C1 segment of cervical spinal cord (tissue), 14 donors: ENCODE data around the gene LGI2.
A peak's percentile ranks its signal among the peaks of the same experiment; 100 is the strongest.

Experiments used
- DNase-seq, 14 donors: peaks; one replicate each; lab custom pipeline; 2025; lab: John Stamatoyannopoulos, UW

Gene LGI2

GRCh38 chr4:24995346-24995919, 35.3 kb downstream of the LGI2 start:
- no peak for DNase-seq

GRCh38 chr4:24993551-24994080, 37.1 kb downstream of the LGI2 start:
- no peak for DNase-seq

- no peak for DNase-seq
These were observed 37.8 kb downstream of the LGI2 start for GRCh38 chr4:24992968-24993367.

- DNase-seq = no peak
These were observed 39.7 kb downstream of the LGI2 start for GRCh38 chr4:24991015-24991414.

- no peak for DNase-seq
These were observed 41.4 kb downstream of the LGI2 start for GRCh38 chr4:24989327-24989726.

- no peak for DNase-seq
These were observed 42.0 kb downstream of the LGI2 start for GRCh38 chr4:24988776-24989175.

- DNase-seq = no peak
These were observed 45.9 kb downstream of the LGI2 start for GRCh38 chr4:24984602-24985532.

- DNase-seq = no peak
These were observed 50.0 kb downstream of the LGI2 start for GRCh38 chr4:24980740-24981139.

- peak in 10 of 14 donors; percentile 10 to 49 (median 28) for DNase-seq
These were observed 50.6 kb downstream of the LGI2 start for GRCh38 chr4:24980064-24980690.

GRCh38 chr4:24979554-24979953, 51.2 kb downstream of the LGI2 start:
- peak in 9 of 14 donors; percentile 8 to 39 (median 18) for DNase-seq

GRCh38 chr4:24978291-24979075, 52.3 kb downstream of the LGI2 start:
- no peak for DNase-seq

- DNase-seq = no peak
These were observed 55.2 kb downstream of the LGI2 start for GRCh38 chr4:24975510-24975909.

GRCh38 chr4:24973747-24974601, 56.8 kb downstream of the LGI2 start:
- DNase-seq = peak in 9 of 14 donors; percentile 10 to 54 (median 24)

- DNase-seq = no peak
These were observed 57.4 kb downstream of the LGI2 start for GRCh38 chr4:24973404-24973746.

- DNase-seq = no peak
These were observed 59.6 kb downstream of the LGI2 start for GRCh38 chr4:24971192-24971591.

- no peak for DNase-seq
These were observed 60.1 kb downstream of the LGI2 start for GRCh38 chr4:24970635-24971034.

GRCh38 chr4:24970191-24970590, 60.6 kb downstream of the LGI2 start:
- DNase-seq = no peak

GRCh38 chr4:24969486-24969885, 61.3 kb downstream of the LGI2 start:
- no peak for DNase-seq

- no peak for DNase-seq
These were observed 61.8 kb downstream of the LGI2 start for GRCh38 chr4:24968992-24969391.

GRCh38 chr4:24968278-24968677, 62.5 kb downstream of the LGI2 start:
- DNase-seq = no peak

GRCh38 chr4:24967346-24967745, 63.4 kb downstream of the LGI2 start:
- no peak for DNase-seq
